HG02884 (cell line): ENCODE measurements around the gene RAD18.
A peak's percentile ranks its signal among the peaks of the same experiment; 100 is the strongest.

ENCODE experiments used
- ATAC-seq: cut with Tn5 transposase; IDR thresholded peaks from one replicate; pipeline ENCODE4 v1.9.1; 2021; ENCODE audit warnings: mild to moderate bottlenecking, moderate library complexity; ENCODE audit not compliant: unreplicated experiment

RAD18 gene

DNA sequence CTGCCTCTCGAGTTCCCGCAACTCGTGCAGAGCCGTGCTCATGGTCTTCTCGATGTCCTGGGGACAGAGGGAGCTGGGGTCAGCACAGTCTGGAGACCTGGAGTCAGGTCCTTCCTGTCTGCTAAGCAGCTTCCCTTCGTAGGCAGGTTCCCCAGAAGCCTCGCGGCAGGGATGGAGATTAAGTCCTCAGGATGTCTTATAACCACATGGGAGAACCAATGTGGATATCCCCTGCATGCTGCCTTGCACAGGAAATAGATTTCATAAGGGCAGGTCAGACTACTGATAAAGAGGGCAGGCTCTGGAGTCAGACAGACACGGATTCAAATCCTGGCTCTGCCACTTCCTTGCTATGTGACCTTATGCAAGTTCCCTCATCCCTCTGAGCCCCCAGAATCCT lies 22.6 kb upstream of the RAD18 start:
- no peak for ATAC-seq

DNA sequence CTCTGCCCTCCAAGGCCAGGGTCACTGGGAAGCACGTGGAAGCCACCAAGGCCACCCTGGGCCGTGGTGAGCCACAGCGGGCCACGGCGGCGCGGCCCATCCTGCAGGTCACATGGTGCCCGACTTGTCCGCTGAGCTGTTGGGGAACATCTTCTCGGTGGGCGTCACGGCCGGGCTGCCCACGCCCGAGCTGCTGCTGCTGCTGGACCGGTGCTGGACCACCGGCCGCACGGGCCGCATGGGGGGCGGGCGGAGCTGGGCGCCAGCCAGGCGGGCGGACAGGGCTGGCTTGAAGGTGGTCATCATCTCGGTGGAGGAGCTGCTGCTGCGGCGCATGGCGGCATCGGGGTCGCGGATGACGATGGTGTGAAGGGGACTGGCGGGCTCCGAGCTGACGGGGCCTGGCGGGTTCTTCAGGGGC lies 22.1 kb upstream of the RAD18 start:
- ATAC-seq, result no peak

DNA sequence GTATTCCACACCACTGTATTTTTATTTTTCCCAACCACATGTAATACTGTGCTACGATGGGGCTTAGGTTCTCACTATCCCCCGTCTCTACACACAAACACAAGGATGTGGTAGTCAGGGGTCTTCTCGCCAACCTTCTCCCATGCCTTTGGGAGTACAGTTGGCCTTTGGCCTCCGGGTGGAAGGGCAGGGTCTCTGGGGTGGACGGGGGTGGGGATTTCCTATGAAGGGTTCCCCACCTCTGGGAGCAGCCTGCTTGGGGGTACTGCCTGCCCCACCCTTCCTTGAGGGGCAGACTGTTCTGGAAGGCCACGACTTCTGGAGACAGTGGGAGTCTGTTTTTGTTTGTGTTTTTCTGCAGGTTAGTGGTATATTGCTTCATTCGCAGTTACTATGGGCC lies 21.3 kb upstream of the RAD18 start:
- no peak for ATAC-seq

DNA sequence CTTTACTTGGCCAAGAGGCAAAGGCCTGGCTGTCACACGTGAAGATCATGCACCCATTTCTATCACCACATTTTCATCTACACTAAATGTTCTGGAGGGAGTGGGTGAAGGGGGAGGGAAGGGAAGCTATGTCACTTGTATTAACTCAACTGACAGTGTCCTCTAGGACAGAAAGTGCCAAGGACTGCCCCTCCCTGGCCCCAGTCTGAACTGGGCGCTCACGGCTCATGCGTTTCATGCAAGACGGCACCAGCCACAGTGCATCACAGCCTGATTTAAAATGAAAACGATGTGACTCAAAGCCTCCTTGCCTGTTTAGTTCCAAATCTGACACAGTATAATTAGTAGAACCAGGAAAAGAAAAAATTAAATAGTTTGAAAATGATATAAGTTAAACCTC lies 20.8 kb upstream of the RAD18 start:
- ATAC-seq, result no peak

DNA sequence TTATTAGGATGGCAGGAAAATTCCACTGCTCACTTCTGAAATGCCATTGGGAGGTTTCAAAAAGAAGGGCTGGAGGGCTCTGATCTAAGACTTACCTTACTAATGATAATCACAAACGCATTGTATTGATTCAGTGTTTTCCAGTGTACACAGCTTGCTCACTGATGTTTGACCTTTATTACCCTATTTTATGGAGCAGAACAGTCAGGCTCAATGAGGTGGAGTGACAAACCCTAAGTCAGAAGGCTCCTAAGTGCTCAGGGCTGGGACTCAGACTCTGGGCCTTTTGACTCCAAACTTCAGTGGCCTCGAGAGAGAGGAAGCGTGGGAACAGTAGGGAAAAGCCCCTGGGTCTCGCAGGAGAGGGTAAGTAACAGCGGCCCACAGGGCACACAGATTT lies 20.3 kb upstream of the RAD18 start:
- no peak for ATAC-seq

DNA sequence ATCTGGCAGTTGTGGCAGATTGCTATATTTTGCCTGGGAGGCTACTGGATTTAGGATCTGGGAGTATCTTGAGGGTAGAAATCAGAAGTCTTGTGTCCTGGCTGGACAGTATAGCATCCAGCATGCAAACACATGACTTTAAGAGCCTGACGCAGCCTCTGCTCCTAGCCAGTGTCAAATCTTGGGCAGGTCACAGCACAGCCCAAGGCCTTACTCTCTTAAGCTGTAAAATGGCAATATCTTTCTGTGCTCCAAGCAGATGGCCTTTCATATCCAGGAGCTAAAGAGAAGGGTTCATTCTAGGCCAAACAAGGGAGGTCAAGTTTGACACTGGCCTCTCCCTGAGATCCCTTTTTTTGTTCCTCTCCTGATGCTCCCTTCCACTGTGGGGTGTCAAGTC lies 19.8 kb upstream of the RAD18 start:
- no peak for ATAC-seq

DNA sequence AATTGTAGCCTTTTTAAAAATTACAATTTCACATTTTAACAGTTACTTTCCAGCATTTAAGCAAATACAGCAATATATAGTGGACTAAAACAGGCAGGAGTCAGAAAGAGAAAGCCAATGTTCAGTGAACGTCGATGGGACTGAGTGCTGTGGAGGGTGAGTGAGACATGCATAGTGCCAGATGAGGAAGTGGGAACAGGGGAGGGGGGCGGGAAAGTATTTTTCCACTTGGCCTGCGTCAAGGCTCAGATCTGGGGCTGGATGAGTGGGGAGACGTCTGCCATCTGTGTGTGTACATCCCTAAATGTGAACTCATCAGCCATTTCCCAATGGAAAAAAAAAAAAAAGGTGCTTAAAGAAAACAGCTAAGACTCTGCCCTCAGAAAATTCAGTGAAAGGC lies 19.2 kb upstream of the RAD18 start:
- peak; percentile 54 for ATAC-seq

DNA sequence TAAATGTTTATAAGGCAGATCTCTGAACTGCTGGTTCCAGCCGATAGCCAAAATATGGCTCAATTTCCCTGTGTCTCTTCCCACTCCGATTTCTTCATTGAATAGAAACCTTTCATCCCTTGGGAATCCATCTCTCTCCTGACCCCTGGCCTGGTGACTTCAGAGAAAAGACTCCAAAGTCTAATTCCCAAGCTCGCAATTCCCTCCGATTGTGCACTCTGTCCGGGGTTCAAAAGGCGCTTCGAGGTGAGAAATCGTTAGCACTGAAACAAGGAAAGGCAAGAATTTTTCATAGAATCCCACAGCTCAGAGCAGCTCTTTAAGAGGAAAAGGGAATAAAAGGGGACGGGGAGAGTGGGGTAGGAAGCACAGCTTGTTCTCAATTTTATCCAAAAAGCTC lies 18.4 kb upstream of the RAD18 start:
- no peak for ATAC-seq

DNA sequence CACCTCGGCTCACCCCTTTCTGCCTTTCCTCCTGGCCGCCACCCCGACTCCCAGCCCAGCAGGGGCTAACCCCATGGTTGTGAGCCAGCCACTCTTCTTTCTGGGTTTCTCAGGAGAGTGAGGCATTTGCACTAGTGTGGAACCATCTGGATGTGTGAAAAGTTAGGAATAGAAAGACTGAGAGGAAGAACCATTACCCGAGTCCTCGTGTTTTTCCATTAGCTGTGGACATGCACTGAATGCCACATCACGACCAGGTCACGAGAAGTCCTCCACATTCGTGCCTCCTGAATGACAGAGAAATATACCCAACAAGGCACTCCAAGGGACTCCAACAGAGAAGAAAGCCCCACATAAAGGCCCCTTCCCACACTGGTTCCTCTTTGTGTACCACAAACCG lies 18.0 kb upstream of the RAD18 start:
- no peak for ATAC-seq

DNA sequence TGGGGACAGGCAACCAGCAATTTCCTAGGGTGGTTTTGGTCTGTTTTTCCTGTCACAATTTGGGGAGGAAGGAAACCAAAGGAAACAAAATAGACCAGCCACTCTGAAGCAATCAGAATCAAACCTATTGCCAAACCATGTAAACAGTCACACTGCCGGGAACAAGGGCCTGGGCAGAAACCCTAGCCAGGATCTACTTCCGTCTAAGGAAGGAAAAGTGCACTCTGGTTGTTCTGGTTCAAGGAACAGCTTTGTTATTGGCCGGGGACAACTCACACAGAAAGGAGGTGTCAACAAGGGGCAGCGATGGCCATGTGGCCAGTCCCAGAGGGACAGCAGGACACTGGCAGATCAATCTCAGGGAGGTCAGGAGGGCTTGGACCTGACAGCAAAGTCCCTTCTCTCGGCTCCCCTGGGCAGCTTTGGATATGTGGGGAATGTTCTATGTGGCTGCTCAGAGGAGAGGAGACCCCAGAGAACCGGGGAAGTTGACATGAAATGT lies 17.5 kb upstream of the RAD18 start:
- ATAC-seq, result no peak

DNA sequence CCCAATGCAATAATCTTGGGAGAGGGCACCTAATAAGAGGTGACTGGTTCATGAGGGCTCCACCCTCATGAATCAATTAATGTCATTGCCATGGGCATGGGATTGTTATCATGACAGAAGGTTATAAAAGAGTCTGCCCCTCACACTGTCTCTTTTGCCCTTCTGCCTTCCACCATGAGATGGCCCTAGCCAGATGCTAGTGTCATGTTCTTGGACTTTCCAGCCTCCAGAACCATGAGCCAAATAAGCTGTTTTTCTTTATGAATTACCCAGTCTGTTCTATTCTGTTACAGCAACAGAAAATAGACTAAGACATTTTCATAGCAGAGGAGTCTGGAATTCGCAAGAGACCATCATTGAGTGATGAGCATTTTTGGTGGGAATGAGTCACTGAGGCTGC lies 16.0 kb upstream of the RAD18 start:
- no peak for ATAC-seq

DNA sequence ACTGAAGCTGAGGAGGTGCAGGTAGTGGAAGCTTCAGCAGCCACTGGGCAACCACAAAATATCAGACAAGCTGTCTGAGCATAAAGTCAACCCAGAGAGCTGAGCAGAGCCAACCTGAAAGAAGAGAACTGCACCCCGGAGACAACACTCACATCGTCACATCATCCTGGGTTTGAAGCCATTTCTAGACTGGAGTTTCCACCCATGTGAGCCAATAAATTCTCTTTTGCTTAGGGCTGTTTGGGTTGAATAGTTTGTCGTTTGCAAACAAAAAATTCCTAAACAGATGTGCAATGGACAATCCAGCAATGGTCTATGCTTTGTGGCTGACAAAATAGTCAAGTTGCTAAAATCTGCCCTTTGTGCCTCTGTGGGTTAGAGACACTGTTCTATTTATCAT lies 15.3 kb upstream of the RAD18 start:
- ATAC-seq, result no peak

DNA sequence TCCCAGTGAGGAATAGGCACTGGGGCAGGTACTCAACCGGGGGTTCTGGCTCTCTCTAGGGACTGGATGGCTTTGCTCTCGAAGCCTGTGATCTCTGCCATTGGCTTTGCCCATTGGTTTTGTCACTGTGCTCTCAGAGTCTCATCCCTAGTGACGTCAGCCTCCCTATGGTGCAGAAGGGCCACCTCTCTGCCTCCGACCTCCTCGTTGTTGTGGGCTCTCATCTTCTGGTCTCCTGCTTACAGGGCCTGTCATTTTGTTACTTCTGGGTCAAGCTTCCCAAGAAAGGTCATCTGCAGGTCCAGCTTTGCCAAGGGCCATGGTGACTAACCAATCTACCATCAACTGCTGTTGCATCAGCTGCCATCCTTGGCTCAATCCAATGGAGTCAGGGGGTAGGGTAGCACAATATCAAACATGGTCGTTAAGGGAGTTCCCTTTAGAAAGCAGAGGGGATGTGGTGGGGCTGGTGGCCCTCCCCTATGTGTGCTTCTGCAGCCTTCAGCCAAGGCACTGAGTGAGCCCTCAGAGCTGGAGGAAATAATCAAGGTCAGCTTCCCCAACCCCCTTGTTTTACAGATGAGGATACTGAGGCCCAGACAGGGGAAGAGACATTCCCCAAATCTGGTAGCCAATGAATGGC lies 13.4 kb upstream of the RAD18 start:
- no peak for ATAC-seq

DNA sequence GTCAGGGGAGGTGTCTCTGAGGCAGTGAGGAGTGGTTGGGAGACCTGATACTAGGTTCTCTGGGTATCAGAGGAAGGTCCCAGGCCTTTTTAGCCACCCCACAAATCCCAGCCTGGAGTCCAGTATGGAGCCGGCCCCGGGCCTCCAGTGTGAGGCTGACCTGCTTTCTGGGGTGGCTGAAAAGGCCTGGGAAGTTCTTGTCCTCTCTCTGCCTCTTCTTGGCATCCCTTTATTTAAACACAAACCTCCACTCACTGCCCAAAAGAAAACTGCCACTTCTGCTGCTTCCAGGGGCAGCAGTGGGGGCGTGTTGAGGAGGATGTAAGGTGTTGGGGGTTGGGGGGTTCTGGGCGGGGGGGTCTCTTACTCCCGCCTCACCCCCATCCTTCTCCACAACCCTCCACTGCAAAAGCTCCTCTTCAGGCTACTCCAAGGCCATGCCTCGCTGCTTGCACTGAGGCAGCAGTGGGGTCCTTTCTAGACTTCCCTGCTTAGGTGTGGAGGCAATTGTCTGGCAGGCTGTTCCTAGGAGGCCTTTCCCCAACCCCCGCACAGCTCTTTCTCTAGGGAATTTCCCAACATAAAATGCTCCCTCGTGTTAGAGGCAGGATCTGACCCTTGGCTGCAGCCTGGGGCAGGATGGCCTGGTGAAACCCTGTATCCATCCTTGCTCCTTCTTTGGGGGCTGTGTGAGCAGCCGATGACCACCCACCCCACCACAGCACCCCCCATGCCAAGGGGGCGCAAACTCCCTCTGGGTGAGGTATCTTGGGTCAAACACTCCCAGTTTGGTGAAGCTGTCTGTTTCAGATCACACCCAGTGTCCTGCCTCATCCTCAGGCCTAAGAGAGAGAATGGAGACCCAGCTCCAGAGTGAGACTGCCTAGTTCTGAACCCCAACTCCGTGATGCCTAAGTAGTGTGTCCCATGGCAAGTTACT lies 12.1 kb upstream of the RAD18 start:
- no peak for ATAC-seq

DNA sequence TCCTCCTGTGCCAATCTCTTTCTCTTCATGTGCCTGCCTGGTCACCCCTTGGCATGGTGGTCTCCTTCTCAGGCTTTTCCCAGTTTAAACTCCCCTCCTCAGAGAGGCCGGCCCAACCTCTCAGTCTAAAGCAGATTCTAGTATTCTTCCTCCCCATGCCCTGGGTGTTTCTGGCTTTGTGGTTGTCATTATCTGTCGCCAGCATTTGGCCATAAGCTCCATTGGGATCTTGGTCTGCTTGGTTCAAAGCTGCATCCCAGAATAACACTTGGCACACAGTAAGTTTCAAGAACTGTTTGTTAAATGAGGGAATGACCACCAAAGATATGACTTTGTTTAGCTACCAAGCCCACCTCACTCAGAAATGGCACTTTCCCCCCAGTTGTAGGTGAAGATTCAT lies 11.2 kb upstream of the RAD18 start:
- no peak for ATAC-seq

DNA sequence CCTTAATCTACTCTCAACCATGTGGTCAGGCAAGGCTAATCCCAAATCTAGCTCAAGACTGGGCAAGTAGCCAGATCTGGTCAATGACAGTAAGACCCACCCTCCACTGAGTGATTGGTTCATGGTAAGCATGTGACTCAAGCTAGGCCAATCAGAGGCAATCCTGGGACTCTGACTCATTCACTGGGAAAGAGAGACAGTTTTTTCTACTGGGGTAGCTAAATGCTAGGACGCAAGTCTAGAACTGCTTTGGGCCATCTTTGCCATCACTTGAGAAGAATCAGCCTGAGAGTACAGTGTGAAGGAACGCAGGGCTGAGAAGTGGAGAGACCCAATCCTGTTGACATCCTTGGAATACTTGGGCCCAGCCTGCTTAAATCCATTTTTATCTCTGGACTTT lies 9.4 kb upstream of the RAD18 start:
- ATAC-seq, result no peak

DNA sequence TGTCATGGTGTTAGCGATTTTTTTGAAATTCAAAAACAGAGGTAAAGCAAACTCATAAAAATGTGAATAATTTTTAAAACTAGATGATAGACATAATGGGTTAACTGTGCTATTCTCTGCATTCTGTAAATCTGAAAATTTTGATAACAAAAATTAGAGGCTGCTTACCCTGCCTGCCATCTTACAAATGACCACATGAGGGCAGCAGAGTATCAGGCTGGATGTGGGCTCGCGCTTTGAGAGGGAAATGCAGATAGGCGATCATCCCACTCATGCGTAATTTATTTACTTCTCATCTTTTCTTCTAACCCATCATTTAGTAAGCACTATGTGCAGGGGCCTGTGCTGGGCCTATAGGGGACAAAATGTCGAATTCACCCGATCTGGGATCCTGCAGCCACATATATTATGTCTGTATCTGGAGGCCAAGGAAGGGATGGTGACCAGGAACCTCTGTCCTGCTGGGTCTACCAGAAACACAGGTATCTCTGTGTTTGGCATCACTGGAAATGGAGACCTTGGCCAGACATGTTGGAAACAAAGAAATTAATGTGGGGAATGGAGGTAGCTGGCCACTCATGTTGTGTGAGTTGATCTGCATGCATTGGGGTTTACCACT lies 7.8 kb upstream of the RAD18 start:
- ATAC-seq, result peak; percentile 51

DNA sequence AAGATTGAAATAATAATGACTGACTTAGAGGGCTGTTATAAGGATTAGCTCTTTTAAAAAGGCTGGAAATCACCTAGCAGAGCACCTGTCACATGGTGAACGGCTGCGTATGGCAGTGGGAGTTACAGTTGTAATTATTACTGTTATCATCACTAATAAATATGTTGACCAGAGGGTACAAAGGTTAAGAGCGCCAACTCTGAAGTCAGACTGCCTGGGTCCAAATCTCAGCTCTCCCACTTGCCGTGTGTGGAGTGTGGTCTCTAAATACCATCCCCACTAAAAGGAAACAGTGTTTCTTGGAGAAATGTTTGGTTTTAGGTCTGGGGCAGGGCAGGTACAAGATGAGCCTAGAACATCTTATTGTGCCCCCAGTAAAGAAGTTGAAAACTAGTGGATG lies 6.0 kb upstream of the RAD18 start:
- no peak for ATAC-seq

DNA sequence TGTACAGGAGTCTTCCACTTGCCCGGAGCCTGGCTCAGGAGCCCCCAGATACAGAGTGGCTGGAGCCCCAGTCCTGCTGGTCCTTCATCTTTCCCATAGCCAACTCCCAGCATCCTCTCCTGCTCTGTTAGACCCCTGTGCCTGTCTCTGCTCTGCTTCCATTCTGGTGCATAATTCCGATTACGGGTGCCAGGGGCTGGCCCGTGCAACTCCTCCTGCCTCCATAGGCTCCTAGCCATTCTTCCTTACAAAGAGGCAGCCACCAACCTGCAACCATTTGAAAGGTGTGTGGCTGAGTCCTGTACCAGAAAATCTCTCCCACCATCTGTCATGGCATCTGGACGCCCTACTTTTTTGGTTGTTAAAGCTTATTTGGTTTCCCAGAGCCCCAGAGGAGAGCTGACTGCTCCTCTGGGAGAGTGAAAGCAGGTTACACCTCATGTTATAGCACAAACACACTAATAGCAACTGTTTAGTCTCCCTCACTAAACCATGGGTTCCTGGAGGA lies 5.2 kb upstream of the RAD18 start:
- no peak for ATAC-seq

DNA sequence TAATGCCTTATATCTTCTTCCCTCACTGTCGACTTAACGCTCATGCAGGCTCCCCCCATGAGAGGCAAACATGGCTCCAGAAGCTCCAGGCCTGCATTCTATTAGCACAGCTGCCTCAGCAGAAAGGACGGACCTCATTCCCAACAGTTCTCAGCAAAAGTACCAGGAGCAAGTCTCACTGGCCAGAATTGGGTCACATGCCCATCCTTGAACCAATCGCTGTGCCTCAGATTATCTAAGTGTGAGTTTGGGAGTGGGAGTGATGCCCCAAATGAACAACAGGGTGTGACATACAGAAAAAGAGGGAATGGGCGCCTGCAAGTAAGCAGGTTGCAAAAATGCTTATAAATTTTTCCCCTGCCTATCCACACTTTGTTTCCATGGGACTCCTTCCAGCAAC lies 4.3 kb upstream of the RAD18 start:
- no peak for ATAC-seq

DNA sequence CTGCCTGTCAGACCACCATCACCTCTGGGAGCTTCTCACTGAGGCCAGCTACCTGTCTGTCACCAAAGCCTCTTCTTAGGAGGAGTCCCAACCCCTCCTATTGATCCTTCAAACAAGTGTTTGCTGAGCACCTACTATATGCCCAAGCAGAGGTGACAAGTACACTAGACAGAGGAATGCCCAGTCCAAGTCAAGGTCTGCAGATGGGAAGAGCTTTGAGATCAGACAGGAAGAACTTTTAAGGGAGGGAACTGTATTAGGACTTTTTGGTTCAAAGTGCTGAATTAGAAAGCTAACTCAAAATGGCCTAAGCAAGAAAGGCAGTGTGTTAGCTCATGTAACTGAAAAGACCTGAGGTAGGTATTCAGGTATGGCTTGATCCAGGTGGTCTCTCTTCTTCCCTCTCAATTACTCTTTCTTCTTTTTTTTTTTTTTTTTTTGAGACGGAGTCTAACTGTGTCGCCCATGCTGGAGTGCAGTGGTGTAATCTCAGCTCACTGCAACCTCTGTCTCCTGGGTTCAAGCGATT lies 3.6 kb upstream of the RAD18 start:
- ATAC-seq, result no peak
